Esophagus squamous epithelium (tissue), 4 donors: ENCODE results near the gene CHFR.

Experiments used
- CTCF ChIP-seq, 6 experiments: fragments of 450-650 bp in 4 of 6; fragments of 200-600 bp in 2 of 6; sonication (generic) in 2 of 6; IDR thresholded peaks; one replicate each; pipeline ENCODE4 v1.5.1; 2016 to 2019; ENCODE audit warnings: antibody characterized with exemption in 6 of 6, mild to moderate bottlenecking in 4 of 6, moderate library complexity in 4 of 6
- POLR2A ChIP-seq, 4 donors: fragments of 450-650 bp; IDR thresholded peaks; one replicate each; pipeline ENCODE4 v1.6.1; 2017; ENCODE audit warnings: antibody characterized with exemption in 4 of 4, mild to moderate bottlenecking in 4 of 4, moderate library complexity in 3 of 4

GRCh38 chr12:132834181-132834711 is 53.2 kb downstream of the CHFR start:
- TF ChIP-seq POLR2A (IDR thresholded peaks at IDR 0.05) = no peak
- TF ChIP-seq CTCF (IDR thresholded peaks at IDR 0.05) = no peak
